DMS53 treated with DMSO at 0.1 percent for 48 hours (cell line): ENCODE data around the gene PSMD4.
"Not testable (repeated sequence)": the region's sequence is repeated elsewhere in the genome, so short reads cannot be mapped to it uniquely, and the experiment has no call there.

Experiments used
- DNase-seq: peaks from one replicate; lab custom pipeline; 2025; ENCODE audit not compliant: unreplicated experiment; lab: John Stamatoyannopoulos, UW

Gene PSMD4

DNA sequence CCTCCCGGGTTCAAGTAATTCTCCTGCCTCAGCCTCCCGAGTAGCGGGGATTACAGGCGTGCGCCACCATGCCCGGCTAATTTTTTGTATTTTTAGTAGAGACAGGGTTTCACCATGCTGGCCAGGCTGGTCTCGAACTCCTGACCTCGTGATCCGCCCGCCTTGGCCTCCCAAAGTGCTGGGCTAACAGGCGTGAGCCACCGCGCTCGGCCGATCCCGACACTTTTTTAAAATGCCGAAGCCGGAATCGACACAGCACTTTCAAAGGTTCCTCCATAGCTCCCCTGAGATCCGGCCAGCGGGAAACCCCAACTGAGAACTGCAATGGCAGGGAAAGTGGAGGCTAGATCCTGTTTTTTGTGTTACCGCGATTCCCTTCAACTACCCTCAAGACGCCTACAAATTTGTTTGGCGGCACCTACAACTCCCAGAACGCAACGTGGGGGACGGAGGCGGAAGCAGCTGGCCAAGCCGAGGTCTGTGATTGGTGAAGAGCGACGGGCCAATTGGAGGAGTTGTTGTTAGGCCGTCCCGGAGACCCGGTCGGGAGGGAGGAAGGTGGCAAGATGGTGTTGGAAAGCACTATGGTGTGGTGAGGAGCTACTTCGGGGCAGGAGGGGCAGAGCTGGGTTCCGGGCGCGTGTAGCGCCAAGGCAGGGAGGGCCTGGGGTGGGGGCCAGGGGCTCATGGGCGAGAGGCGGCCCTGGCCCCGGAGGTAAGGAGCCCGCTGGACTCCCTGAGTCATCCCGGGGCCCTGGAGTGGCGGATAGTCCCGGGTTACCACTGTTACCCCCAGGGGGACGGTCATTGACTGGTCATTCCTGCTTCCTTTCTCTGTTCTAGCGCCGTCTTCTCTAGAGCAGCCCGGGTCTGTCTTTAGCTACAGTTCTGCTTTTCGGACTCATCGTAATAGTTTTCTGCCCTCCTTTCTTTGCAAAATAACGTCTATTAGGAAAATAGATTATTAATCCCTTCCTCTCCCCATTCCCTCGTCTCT lies at the start of gene PSMD4:
TSS of gene PSMD4 (plus strand) at position 518 of the 997 bp plus-strand sequence. CDS start at position 567, 49 bp downstream.
- peak; percentile 93 for DNase-seq

DNA sequence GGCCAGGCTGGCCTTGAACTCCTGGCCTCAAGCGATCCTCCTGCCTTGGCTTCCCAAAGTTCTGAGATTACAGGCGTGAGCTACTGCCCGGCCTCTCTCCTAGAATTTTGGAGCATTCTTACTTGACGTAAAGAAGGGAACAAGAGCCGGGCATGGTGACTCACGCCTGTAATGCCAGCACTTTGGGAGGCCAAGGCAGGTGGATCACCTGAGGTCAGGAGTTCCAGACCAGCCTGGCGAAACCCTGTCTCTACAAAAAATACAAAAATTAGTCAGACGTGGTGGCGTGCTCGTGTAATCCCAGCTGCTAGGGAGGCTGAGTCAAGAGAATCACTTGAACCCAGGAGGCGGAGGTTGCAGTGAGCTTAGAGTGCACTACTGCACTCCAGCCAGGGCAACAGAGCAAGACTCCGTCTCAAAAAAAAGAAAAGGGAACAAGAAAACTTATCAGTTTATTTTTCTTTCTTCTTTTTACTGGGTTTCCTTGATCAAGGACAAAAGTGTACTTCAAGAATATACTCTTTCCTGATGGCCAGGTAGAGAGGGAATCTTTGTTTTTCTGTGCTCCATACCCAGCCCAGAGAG lies 49.1 kb upstream of the PSMD4 start:
- DNase-seq: not testable (repeated sequence)

DNA sequence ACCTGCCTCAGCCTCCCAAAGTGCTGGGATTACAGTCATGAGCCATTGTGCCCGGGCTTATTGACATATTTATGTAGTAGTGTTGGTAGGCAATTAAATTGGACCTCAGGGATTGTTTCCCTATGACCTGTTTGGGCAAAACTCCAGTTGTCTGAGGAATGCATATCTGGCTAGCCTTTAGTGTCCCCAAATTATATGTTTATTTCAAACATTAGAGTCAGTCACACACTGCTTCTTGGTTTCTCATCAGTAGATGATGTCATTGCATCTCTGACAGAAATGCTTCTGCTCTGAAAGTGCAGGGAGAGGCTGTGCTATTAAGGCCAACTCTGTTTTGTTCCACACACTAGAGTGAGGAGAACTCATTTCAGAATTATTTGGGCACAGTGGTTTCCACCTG lies 43.7 kb upstream of the PSMD4 start:
- no peak for DNase-seq

DNA sequence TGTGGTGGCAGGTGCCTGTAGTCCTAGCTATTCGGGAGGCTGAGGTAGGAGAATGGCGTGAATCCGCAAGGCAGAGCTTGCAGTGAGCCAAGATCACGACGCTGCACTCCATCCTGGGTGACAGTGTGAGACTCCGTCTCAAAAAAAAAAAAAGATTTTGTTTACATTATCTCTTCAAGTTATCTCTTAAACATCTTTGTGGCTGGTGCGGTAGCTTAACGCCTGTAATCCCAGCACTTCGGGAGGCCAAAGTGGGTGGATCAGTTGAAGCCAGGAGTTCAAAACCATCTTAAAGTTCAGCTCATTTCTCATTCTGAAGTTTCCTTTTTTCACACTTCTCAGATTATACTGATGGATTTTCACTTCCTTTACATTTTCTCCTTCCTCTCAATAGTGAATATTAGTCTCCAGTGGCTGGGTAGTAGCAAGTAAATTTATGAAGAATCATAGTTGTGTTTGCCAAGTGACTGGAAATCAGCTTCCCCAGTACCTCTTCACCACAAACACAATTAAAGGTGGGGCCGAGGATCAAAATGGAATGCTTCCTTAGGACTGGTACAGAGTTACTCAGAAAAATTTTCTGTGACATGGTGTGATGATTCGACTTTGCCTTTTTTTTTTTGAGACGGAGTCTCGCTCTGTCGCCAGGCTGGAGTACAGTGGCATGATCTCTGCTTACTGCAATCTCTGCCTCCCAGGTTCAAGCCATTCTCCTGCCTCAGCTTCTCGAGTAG lies 42.4 kb upstream of the PSMD4 start:
- no peak for DNase-seq

DNA sequence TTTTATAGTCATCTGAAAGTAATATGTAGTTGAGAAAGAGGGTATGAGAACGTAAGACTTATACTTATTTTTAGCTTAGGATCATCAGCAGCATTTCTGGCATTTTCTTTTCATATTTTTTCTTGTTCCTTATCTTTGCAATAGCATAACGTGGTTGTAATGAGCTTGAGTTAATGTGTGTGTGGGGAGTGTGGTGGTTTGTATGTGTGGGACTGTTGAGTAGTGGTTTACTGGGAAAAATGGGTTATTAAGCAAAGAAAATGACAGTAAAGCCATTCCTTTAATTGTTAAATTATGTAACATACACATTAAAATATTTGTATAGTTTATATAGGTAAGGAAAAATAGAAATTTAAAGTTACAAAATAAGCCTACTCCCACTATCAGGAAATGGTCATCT lies 41.0 kb upstream of the PSMD4 start:
- no peak for DNase-seq

DNA sequence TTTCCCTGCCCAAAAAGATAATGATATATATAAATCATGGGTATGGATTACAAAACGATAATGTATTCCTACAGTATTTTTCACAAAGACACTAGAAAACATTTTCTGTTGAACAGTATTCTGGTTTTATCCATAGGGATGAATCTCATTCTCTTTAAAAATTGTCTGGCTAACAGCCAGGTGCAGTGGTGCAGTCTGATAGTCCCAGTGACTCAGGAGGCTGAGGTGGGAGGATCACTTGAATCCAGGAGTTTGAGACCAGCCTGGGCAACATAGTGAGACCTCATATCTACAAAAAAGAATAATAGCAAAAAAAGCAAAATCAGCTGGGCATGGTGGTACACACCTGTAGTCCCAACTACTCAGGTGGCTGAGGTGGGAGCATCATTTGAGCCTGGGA lies 32.9 kb upstream of the PSMD4 start:
- no peak for DNase-seq

DNA sequence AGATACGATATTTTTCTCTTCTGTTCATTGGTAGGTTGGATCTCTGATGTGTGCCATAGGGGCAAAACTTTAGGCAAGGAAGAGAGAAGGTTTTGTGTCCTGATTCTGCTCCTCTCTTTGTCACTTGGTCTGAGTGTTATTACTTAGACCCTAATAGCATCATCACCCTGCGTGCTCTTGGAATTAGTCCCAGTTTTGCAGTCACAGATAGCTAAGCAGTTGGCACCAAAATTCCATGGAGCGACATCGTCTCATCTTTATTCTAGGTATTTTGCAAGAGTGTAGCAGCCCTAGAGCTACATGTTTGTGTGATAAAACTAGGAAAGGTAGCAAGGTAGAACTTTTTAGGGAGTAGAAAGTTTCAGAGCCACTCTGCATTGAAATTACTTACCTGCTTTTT lies 32.4 kb upstream of the PSMD4 start:
- DNase-seq: no peak

DNA sequence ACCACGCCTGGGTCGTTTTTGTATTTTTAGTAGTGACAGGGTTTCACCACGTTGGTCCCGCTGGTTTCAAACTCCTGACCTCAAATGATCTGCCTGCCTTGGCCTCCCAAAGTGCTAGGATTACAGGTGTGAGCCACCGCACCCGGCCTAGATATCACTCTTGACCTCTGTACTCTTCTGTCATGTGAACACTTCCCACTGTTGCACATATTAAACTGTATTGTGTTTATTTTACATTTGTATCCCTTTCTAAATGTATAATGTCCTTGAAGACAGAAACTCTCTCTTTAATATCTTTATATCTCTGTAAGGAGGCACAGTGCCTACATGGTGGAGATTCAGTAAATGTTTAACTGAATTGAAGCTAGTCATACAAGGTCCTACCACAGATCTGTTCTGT lies 19.3 kb upstream of the PSMD4 start:
- DNase-seq: no peak

DNA sequence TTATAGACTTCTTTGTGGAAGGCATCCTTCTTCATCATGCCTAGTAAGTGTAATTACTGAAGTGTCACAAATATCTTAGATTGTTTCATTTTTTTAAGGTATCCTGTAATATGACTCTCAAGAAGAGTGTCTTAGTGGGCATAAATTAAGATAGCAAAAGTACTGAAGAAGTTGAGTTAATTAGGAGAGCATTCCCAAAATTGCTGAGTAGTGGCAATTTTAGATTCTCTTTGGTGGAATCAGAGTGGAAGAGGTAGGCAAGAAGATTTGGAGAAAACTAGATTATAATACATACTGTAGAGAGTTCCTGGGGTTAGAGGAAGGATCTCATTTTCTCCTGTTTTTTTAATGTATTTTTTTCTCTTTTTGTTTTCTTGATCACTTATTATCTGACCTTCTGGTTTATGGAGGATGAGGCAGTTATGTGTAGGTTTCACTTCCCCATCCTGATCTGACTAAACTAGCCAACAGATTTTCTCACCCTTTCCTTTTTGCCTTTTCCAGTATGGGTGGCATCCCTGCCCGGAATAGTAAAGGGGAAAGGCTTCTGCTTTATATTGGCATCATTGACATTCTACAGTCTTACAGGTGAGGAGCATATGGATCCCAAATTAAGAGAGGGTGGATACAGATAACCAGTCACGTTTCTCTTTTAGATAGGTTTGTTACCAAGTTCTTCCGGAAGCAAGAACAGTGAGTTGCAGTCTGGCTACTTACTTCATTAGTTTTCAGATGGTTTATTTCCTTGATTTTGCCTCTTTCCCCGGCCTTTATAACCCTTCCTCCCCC lies 16.7 kb upstream of the PSMD4 start:
- no peak for DNase-seq

DNA sequence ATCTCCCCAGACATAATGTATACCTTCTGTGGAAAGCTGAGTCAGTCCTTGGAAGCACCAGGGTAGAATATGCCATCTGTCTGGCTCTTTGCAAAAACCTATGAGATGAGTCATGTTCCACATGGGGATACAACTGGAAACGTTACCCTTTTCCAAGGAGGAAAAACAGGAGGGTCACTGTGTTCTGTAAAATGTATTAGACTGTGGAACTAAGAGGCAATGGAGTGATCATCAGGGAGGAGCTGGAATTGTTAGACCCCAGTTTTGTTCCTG lies 16.1 kb upstream of the PSMD4 start:
- no peak for DNase-seq

DNA sequence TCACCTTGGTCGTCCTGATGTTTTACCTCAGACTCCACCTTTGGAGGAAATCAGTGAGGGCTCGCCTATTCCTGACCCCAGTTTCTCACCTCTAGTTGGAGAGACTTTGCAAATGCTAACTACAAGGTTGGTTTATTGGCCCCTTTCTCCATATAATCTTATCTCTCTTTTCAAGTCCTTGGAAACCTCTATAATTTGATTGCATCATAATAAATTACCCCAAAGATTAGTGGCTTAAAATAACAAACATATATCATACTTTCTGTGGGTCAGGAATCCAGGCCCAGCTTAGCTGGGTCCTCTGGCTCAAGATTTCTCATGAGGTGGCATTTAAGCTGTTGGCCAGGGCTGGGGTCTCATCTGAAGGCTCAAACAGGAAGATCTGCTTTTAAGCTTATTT lies 12.1 kb upstream of the PSMD4 start:
- DNase-seq: no peak

DNA sequence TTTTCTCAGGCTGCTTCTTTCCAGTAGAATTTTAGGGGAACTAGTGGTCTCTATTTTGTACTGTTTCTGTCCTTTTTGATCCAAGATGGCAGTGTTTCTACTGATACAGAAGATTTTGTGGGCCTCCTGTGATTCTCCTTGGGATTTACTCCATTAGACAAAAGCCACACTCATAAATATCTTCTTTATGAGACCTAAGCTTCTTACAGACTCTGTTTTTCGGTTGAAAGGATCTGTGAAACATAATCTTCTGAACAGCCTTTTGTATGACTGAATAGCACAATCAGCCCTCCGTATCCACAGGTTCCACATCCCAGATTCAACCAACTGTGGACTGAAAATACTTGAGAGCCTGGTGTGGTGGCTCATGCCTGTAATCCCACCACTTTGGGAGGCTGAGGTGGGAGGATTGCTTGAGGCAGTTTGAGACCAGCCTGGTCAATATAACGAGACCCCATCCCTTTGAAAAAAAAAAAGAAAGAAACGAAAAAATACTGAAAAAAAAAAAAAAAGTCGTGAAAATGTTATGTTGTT lies 10.8 kb upstream of the PSMD4 start:
- no peak for DNase-seq

DNA sequence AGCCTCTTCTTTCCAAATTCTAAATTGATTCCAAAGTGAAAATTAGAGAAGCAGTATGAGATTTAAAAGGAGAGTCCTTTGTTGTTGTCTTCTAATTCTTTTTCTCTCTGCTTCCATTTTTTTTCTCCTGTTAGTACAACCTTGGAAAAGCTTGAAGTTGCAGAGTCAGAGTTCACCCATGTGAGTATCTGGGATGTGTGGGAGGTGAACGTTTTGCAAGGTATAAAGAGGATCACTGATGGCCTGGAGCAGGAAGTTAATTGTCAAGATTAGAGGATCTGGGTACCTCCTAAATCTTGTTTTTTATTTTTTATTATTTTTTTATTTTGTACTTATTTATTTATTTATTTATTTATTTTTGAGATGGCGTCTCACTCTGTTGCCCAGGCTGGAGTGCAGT lies 7.7 kb upstream of the PSMD4 start:
- DNase-seq: no peak

DNA sequence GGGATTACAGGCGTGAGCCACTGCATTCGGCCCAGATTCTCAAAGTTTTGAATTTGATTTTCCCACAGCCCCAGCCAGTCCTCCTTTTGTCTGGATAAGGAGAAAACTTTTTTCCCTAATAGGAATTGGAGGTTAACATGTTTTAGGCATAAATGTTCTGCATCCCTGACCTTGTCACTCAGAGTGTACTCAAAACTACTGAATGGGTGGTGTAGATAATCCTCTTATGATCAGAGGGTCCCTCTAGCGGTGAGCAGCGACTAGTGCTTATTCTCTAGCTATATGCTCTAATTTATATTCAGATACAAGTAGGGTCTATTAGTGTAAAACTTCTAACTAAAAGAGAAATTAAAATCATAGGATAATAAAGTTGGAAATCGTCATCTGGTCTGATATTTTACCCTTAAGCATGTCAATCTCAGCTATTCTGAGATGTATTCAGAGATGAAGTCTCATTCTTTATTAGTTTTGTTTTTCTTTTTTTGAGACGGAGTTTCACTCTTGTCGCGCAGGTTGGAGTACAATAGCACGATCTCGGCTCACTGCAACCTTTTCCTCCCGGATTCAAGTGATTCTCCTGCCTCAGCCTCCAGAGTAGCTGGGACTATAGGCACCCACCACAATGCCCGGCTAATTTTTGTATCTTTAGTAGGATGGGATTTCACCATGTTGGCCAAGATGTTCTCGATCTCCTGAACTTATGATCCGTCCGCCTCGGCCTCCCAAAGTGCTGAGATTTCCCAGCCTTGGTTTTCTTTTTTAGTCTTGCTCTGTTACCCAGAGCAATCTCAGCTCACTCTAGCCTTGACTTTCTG lies 2.7 kb upstream of the PSMD4 start:
- DNase-seq: peak; percentile 88

DNA sequence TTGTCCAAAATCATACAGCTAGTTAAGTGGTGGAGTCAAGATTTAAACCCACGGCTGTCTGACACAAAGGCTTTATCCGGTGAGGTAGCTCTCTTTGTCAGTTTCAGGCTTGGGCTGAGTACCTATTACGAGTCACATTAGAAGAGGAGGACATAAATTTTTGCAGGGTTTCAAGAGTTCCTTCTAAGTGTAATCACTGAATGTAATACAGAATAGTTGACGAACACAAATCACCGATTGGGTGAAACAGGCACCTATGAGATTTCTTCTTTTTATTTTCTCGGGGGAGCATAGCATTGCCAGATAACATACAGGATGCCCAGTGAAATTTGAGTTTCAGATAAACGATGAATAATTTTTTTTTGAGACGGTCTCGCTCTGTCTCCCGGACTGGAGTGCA lies 847 bp downstream of the PSMD4 start:
- no peak for DNase-seq

DNA sequence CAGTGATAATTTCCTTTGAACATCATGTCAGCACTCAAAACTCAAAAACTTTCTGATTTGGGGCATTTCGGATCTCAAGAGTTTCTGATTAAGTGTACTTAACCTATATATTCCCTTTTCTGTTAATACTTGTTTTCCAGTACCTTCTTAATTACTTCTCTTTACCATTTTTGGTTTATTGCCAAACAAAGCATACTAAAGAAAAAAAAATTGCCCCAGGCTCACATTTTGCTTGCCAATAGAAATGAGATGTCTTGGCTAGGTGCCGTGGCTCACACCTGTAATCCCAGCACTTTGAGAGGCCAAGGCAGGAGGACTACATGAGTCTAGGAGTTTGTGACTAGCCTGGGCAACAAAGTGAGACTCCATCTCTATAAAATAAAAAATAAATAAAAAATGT lies 4.8 kb downstream of the PSMD4 start:
- DNase-seq: no peak

DNA sequence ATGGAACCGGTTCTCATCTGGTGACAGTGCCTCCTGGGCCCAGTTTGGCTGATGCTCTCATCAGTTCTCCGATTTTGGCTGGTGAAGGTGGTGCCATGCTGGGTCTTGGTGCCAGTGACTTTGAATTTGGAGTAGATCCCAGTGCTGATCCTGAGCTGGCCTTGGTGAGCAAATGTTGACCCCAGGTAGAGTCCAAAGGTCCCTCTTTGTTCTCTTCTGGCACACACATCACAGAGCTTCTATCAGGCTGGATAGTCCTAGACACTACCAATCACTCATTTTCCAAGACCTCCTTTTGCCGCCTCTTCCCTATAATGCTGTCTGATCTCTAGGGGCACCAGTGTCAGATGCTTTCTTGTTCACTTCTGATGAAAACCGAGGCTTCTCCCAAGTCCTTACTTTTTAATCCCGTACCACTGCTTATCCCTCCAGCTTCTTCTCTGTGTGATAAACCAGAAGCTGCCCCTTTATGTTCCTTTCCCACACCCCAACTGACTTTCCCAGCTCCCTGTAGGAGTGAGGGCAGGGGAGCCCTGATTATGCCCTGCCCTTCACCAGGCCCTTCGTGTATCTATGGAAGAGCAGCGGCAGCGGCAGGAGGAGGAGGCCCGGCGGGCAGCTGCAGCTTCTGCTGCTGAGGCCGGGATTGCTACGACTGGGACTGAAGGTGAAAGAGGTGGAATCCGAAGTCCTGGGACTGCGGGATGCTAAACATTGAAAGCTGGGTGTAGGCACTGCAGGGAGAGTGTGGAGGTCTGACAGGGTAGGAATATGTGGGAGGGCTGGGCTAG lies 11.1 kb downstream of the PSMD4 start:
- no peak for DNase-seq

DNA sequence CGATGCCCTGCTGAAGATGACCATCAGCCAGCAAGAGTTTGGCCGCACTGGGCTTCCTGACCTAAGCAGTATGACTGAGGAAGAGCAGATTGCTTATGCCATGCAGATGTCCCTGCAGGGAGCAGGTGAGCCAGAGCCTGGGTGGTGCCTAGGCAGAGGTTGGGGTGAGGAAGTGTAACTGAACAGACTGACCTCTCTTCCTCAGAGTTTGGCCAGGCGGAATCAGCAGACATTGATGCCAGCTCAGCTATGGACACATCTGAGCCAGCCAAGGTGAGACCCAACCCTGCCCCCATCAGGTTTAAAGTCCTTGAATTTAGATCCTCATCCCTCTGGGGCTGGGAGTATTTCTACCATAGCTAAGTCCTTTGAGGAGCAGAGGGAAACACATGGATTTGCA lies 11.8 kb downstream of the PSMD4 start:
- DNase-seq: no peak

DNA sequence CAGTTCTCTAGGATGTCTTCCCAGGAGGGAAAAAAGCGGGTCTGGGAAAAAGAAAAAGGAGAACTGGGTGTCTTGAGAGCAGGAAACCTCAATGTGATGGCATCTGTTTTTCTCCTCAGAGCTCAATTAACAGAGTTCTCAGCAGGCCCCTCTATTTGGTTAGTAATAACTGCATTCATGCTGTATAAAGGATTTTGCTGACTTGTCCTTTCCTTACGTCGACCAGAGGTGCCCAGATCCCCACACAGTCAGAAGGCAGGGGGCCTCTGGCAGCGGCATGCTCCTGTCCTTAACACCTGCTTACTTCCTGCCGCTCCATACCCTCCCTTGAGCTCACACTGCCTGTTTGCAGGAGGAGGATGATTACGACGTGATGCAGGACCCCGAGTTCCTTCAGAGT lies 12.3 kb downstream of the PSMD4 start:
- no peak for DNase-seq
